Amniotic epithelial cell (primary cell): ENCODE results near the gene SERGEF.

Experiments
- DNase-seq: peaks from one replicate; pipeline ENCODE4 v3.0.0-alpha.2; 2010; ENCODE audit warnings: low read depth

Gene SERGEF

GRCh38 chr11:17750013-17750800 lies 262.6 kb downstream of the SERGEF start:
- DNase-seq: no peak

- no peak for DNase-seq
Observed at GRCh38 chr11:17748761-17749721, 263.8 kb downstream of the SERGEF start.

- DNase-seq: no peak
Observed at GRCh38 chr11:17748044-17748443, 264.8 kb downstream of the SERGEF start.

GRCh38 chr11:17747131-17747955 lies 265.5 kb downstream of the SERGEF start:
- DNase-seq: no peak

- no peak for DNase-seq
Observed at GRCh38 chr11:17746096-17746495, 266.8 kb downstream of the SERGEF start.

GRCh38 chr11:17745023-17745772 lies 267.6 kb downstream of the SERGEF start:
- no peak for DNase-seq

GRCh38 chr11:17744151-17744940 lies 268.5 kb downstream of the SERGEF start:
- no peak for DNase-seq

GRCh38 chr11:17743808-17744119 lies 269.1 kb downstream of the SERGEF start:
- DNase-seq: peak; percentile 13

- DNase-seq: no peak
Observed at GRCh38 chr11:17743026-17743807, 269.6 kb downstream of the SERGEF start.

GRCh38 chr11:17742019-17742418 lies 270.8 kb downstream of the SERGEF start:
- no peak for DNase-seq

- no peak for DNase-seq
Observed at GRCh38 chr11:17741487-17741886, 271.4 kb downstream of the SERGEF start.

- no peak for DNase-seq
Observed at GRCh38 chr11:17740649-17741235, 272.1 kb downstream of the SERGEF start.

GRCh38 chr11:17739945-17740338 lies 272.9 kb downstream of the SERGEF start:
- no peak for DNase-seq

- DNase-seq: no peak
Observed at GRCh38 chr11:17738151-17738973, 274.5 kb downstream of the SERGEF start.
